Measurements from ENCODE around the gene NXPH3.

The NXPH3 gene

DNA sequence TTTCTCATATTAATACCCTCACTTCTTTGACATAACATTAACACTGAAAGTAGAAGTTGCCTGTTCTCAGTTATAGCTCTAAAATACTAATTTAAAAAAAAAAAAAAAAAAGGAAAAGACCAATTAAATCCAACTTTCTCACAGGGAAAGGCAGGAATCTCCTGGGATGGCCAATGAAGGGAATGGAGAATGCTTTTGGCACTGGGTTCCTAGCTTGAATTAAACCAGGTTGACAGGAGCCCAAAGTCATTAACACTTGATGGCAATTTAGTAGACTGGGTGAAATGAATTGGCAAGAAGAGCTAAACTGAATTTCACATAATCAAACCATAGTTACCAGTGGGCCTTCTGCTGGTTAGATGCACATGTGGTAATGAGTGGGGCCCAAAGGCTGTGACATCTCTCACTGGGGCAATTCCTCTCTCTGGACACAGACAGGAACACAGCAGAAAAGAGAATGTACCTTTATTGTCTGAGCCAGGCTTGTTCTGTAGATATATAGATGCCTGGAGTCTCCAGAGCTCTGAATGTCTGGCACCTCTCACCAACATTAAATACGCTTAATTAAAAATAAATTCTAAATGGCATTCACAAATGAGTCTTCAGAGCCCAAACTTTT lies 37.6 kb downstream of the NXPH3 start:
- CTCF ChIA-PET, result interaction anchor here (0.9 to 2.1 kb wide), 10 partner anchors 8 to 82 kb away, joined by 3 to 9 read pairs (median 4); partner anchors contain the start of gene NXPH3
- POLR2A ChIA-PET, result no interaction called here

DNA sequence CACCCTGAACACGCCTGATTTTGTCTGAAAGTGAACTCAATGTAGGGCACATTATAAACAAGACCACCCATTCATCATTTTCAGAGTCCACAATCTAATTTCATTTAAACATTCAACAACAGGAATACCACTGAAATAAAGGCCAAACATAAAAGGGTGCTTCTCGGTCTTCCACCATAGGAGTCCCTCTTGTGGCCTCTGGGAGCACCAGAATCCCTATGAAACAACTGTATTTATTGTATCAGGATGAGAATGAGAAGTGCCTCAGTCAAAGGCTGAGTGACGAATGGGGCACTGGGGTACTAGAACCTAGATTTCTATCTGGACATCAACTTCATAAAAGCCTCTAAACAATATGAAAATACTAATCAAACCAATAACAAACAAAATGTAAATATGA lies 40.4 kb downstream of the NXPH3 start:
- CTCF ChIA-PET, result interaction anchor here (0.8 to 1.4 kb wide), 4 partner anchors 13 to 83 kb away, joined by 3 to 4 read pairs (median 3); no protein-coding TSS in a partner anchor

More for the DNA sequence above, 37.6 kb downstream of the NXPH3 start:
- TF ChIP-seq, protein P1, sequence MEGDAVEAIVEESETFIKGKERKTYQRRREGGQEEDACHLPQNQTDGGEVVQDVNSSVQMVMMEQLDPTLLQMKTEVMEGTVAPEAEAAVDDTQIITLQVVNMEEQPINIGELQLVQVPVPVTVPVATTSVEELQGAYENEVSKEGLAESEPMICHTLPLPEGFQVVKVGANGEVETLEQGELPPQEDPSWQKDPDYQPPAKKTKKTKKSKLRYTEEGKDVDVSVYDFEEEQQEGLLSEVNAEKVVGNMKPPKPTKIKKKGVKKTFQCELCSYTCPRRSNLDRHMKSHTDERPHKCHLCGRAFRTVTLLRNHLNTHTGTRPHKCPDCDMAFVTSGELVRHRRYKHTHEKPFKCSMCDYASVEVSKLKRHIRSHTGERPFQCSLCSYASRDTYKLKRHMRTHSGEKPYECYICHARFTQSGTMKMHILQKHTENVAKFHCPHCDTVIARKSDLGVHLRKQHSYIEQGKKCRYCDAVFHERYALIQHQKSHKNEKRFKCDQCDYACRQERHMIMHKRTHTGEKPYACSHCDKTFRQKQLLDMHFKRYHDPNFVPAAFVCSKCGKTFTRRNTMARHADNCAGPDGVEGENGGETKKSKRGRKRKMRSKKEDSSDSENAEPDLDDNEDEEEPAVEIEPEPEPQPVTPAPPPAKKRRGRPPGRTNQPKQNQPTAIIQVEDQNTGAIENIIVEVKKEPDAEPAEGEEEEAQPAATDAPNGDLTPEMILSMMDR (IDR thresholded peaks at IDR 0.05; ENCODE audit: control extremely low read depth, extremely low read depth, low read depth, missing control alignments), result no peak
- DNase-seq (ENCODE audit: extremely low spot score), result no peak

DNA sequence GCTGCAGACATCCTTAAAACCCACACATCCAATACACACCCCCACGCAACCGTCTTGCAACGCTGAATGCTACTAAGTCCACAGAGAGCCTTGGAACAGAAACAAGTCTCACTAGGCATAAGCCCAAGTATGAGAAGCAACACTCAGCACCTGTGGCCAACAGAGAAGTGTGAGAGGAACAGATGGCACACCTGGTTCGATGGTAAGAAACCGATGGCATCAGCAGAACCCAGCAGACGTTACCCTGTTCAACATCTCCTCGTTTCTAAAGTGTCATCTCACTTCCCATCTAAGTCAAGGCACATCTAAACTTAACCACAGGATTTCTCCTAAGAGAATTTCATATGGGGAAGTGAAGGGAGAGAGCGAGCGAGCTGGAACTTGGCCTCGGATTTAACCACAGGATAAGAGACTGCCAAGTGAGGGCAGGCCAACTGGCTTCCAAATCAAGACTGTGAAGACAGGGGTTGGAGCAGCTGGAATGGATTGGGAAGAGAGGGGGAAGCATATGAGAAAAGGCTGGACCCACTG lies 41.0 kb downstream of the NXPH3 start:
- CTCF ChIA-PET, result interaction anchor here (1.0 to 1.4 kb wide), 2 partner anchors 15 to 22 kb away, joined by 3 to 4 read pairs; no protein-coding TSS in a partner anchor
- POLR2A ChIA-PET, result no interaction called here

More for the DNA sequence above, 40.4 kb downstream of the NXPH3 start:
- POLR2A ChIA-PET, result no interaction called here
- DNase-seq (ENCODE audit: extremely low spot score), result no peak
- TF ChIP-seq, protein P1 (IDR thresholded peaks at IDR 0.05; ENCODE audit: control extremely low read depth, extremely low read depth, low read depth, missing control alignments), result no peak

DNA sequence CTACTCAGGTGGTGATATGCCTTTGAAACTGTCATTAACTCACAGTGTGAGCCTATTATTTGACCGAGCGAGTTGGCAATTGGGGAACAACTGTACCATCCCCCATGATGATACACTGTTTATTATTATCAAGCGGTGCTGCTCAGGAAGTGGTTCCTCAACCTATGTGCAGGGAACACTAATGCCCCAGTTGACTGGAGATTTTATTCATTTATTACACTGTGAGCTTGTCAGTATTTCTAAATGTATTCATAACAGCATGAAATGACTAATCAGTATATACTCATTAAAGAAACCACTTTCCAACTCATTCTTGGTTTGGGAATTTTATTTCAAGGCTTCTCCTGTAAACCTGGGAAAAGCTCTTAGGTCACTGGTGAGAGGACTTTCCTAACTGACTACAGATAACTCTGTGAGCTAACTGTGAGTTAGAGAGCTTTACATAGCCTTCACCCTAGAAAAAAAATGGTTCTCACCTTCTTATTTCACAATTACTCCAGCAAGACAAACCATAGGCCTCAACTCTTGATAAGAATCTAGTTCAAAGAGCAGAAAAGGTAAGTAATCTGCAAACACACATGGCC lies 42.4 kb downstream of the NXPH3 start:
- POLR2A ChIA-PET, result interaction anchor here (0.6 kb wide), 1 partner anchor 59 kb away, joined by 4 read pairs; no protein-coding TSS in a partner anchor
- TF ChIP-seq, protein P1 (IDR thresholded peaks at IDR 0.05; ENCODE audit: control extremely low read depth, extremely low read depth, low read depth, missing control alignments), result no peak
- CTCF ChIA-PET, result interaction anchor here (0.8 to 2.1 kb wide), 10 partner anchors 9 to 81 kb away, joined by 3 to 8 read pairs (median 4); partner anchors contain the start of gene NXPH3
- no peak for DNase-seq (ENCODE audit: extremely low spot score)

More for the DNA sequence above, 41.0 kb downstream of the NXPH3 start:
- TF ChIP-seq, protein P1 (IDR thresholded peaks at IDR 0.05; ENCODE audit: control extremely low read depth, extremely low read depth, low read depth, missing control alignments), result no peak
- DNase-seq (ENCODE audit: extremely low spot score), result no peak

DNA sequence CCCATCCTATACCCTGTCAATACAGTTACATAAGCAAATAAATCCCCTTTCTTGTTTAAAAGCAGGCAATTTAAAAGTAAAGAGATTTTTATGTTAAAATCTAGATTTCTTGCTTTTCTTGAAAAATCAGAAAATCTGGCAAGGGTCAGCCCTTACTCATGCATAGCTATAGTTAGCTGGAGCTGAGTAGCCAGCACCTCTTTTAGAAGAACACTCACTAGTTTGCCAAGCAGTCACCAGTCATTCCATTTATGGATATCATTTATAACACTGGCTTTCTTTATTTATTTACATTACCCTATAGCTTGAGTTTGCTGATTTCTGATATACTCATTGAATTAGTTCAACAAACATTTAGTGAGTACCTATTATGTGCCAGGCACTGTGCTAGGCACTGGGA lies 45.7 kb downstream of the NXPH3 start:
- TF ChIP-seq, protein P1 (IDR thresholded peaks at IDR 0.05; ENCODE audit: control extremely low read depth, extremely low read depth, low read depth, missing control alignments), result no peak
- DNase-seq (ENCODE audit: extremely low spot score), result no peak
- ChIA-PET POLR2A (no interaction called here), CTCF (interaction anchor here (1.3 to 1.8 kb wide), 5 partner anchors 8 to 82 kb away, joined by 3 to 4 read pairs (median 4); no protein-coding TSS in a partner anchor)

DNA sequence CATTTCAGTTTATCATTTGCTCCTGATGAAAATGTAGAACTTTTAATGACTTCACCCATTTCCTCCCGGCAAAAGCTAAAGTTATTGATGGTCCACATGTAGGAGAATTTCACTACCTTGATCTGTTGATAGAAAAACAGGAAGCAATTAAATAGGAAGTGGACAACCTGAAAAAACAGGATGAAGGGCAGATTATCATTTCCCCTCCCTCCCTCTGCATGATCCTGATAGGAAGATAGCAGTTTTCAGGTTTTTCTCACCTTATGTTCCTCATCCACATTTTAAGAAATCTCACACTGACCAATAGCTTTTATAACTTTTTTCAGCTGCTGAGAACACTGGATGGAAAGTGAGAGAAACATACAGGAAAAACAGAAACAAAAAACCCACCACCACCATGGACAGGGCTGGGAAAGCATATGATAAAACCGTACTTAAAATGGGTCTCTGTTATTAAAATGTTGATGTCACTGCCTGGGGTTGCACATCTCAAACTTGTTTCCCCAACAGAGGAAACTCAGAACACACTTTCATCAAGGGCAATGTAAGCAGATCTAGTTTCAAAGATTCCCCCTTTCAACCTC lies 46.4 kb downstream of the NXPH3 start:
- DNase-seq (ENCODE audit: extremely low spot score), result no peak
- ChIA-PET POLR2A (no interaction called here), CTCF (interaction anchor here (1.0 to 1.8 kb wide), 6 partner anchors 9 to 82 kb away, joined by 3 to 4 read pairs (median 4); no protein-coding TSS in a partner anchor)
- TF ChIP-seq, protein P1 (IDR thresholded peaks at IDR 0.05; ENCODE audit: control extremely low read depth, extremely low read depth, low read depth, missing control alignments), result no peak
